ENCODE measurements around the gene LDB3. TPM values are rescaled to one million over a fixed set of nuclear protein-coding genes. Genes with fewer than 3 reads are reported as not detected.
A peak's percentile ranks its signal among the peaks of the same experiment; 100 is the strongest.

LDB3 gene, protein sequence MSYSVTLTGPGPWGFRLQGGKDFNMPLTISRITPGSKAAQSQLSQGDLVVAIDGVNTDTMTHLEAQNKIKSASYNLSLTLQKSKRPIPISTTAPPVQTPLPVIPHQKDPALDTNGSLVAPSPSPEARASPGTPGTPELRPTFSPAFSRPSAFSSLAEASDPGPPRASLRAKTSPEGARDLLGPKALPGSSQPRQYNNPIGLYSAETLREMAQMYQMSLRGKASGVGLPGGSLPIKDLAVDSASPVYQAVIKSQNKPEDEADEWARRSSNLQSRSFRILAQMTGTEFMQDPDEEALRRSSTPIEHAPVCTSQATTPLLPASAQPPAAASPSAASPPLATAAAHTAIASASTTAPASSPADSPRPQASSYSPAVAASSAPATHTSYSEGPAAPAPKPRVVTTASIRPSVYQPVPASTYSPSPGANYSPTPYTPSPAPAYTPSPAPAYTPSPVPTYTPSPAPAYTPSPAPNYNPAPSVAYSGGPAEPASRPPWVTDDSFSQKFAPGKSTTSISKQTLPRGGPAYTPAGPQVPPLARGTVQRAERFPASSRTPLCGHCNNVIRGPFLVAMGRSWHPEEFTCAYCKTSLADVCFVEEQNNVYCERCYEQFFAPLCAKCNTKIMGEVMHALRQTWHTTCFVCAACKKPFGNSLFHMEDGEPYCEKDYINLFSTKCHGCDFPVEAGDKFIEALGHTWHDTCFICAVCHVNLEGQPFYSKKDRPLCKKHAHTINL
- total RNA-seq = under 1 TPM; 0.10 to 0.38 TPM

GRCh38 chr10:86668297-86669165 is at the start of gene LDB3:
Gene LDB3, plus strand, starts transcription at chr10:86668511. Its CDS starts 181 bp downstream, at chr10:86668692.
- H3K27me3 Mint-ChIP-seq (ENCODE audit: low read depth) = no peaks in the 10 kb centered on the region
- H3K27ac Mint-ChIP-seq = no peak within 1 kb of the TSS
- no peaks in the 10 kb centered on the region for H3K36me3 Mint-ChIP-seq (ENCODE audit: low read depth)
- CTCF ChIA-PET = interaction anchor here (0.6 kb wide), 1 partner anchor 271 kb away, joined by 3 read pairs; no protein-coding TSS in a partner anchor
- DNase-seq = no peak
- no peaks in the 10 kb centered on the region for H3K4me1 Mint-ChIP-seq (ENCODE audit: low read depth)
- intact Hi-C loops (cut with micrococcal nuclease) = no loop called here
- no peaks in the 10 kb centered on the region for H3K9me3 Mint-ChIP-seq
- H3K4me3 Mint-ChIP-seq = no peak within 1 kb of the TSS

GRCh38 chr10:86628311-86628710 is 40.0 kb upstream of the LDB3 start:
- CTCF ChIA-PET = no interaction called here
- Mint-ChIP-seq H3K4me3 (no peak overlapping the region), H3K27me3 (ENCODE audit: low read depth) (peaks cover 21% of the 10 kb centered on the region), H3K27ac (no peak overlapping the region), H3K9me3 (no peaks in the 10 kb centered on the region), H3K4me1 (ENCODE audit: low read depth) (peaks cover 2% of the 10 kb centered on the region), H3K36me3 (ENCODE audit: low read depth) (no peaks in the 10 kb centered on the region)
- DNase-seq = no peak
- intact Hi-C loops (cut with micrococcal nuclease) = no loop called here

DNA sequence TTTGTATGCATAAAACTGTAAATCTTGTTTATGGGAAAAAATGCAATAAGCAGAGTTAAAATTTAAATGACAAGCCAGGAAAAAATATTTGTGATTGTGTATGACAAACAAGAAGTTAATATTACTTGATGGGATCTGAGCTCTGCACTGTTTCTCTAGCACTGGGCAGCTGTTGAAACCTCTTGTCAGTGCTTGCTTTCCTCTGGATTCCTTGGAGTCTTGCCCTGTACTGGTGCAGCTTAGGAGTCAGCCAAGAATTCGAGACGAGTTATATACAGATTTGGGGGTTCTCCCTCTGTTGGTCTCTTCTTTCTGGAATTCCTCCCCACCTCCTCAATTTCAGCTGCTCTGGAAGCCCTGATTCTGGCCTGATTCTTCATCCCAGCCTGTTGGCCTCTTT is 38.2 kb upstream of the LDB3 start:
- Mint-ChIP-seq H3K4me3 (no peak overlapping the region), H3K9me3 (no peaks in the 10 kb centered on the region), H3K27me3 (ENCODE audit: low read depth) (peaks cover 30% of the 10 kb centered on the region), H3K4me1 (ENCODE audit: low read depth) (peaks cover 2% of the 10 kb centered on the region), H3K36me3 (ENCODE audit: low read depth) (no peaks in the 10 kb centered on the region), H3K27ac (no peak overlapping the region)
- CTCF ChIA-PET = interaction anchor here (1.2 kb wide), 1 partner anchor 11 kb away, joined by 3 read pairs; no protein-coding TSS in a partner anchor
- no peak for DNase-seq
- intact Hi-C loops (cut with micrococcal nuclease) = no loop called here

- CTCF ChIA-PET = interaction anchor here (0.6 kb wide), 2 partner anchors 188 to 213 kb away, joined by 3 to 5 read pairs; no protein-coding TSS in a partner anchor
- intact Hi-C loops (cut with micrococcal nuclease) = no loop called here
Measured at GRCh38 chr10:86632009-86632800, 36.1 kb upstream of the LDB3 start.

DNA sequence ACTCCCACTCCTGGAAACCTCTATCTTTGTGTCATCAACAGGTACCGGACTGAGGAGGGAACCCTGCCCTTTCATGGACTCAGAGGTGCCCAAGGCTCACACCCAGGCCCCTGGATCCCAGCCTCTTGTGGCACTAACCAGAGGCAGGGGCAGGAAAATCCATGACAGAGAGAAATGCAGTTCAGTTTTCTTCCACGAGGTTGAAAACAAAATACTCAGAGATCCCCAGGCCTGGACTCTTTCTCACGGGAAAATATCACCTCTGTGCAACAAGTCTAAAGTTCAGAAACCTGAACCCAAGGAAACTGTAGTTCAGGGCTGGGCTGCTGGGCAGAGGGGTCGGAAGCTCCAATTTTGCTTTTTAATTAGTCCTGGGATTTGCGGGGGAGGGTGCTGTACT is 35.4 kb upstream of the LDB3 start:
- CTCF ChIA-PET = interaction anchor here (0.6 kb wide), 1 partner anchor 213 kb away, joined by 5 read pairs; no protein-coding TSS in a partner anchor
- Mint-ChIP-seq H3K36me3 (ENCODE audit: low read depth) (no peaks in the 10 kb centered on the region), H3K27ac (no peak overlapping the region), H3K9me3 (no peaks in the 10 kb centered on the region), H3K4me1 (ENCODE audit: low read depth) (peaks cover 2% of the 10 kb centered on the region), H3K4me3 (no peak overlapping the region), H3K27me3 (ENCODE audit: low read depth) (peaks cover 34% of the 10 kb centered on the region)
- intact Hi-C loops (cut with micrococcal nuclease) = no loop called here
- DNase-seq = no peak

More at GRCh38 chr10:86632009-86632800, 36.1 kb upstream of the LDB3 start:
- no peak overlapping the region for H3K27ac Mint-ChIP-seq
- no peak for DNase-seq
- no peak overlapping the region for H3K4me3 Mint-ChIP-seq
- H3K27me3 Mint-ChIP-seq (ENCODE audit: low read depth) = peaks cover 34% of the 10 kb centered on the region
- H3K9me3 Mint-ChIP-seq = no peaks in the 10 kb centered on the region
- H3K36me3 Mint-ChIP-seq (ENCODE audit: low read depth) = no peaks in the 10 kb centered on the region
- H3K4me1 Mint-ChIP-seq (ENCODE audit: low read depth) = peaks cover 2% of the 10 kb centered on the region

- Mint-ChIP-seq H3K27me3 (ENCODE audit: low read depth) (peaks cover 38% of the 10 kb centered on the region), H3K36me3 (ENCODE audit: low read depth) (no peaks in the 10 kb centered on the region), H3K4me1 (ENCODE audit: low read depth) (peaks cover 2% of the 10 kb centered on the region), H3K27ac (no peak overlapping the region), H3K9me3 (no peaks in the 10 kb centered on the region), H3K4me3 (no peak overlapping the region)
- CTCF ChIA-PET = no interaction called here
- no peak for DNase-seq
- intact Hi-C loops (cut with micrococcal nuclease) = no loop called here
Measured at GRCh38 chr10:86635402-86635801, 32.9 kb upstream of the LDB3 start.

- no peak for DNase-seq
- intact Hi-C loops (cut with micrococcal nuclease) = no loop called here
- H3K4me3 Mint-ChIP-seq = no peak overlapping the region
- H3K27ac Mint-ChIP-seq = no peak overlapping the region
- CTCF ChIA-PET = interaction anchor here (0.6 to 1.0 kb wide), 2 partner anchors 9 to 263 kb away, joined by 3 read pairs; no protein-coding TSS in a partner anchor
- H3K27me3 Mint-ChIP-seq (ENCODE audit: low read depth) = peaks cover 33% of the 10 kb centered on the region
- H3K4me1 Mint-ChIP-seq (ENCODE audit: low read depth) = peaks cover 2% of the 10 kb centered on the region
- H3K9me3 Mint-ChIP-seq = no peaks in the 10 kb centered on the region
- no peaks in the 10 kb centered on the region for H3K36me3 Mint-ChIP-seq (ENCODE audit: low read depth)
Measured at GRCh38 chr10:86636311-86636710, 32.0 kb upstream of the LDB3 start.

GRCh38 chr10:86642021-86642420 is 26.3 kb upstream of the LDB3 start:
- Mint-ChIP-seq H3K4me3 (no peak overlapping the region), H3K4me1 (ENCODE audit: low read depth) (peaks cover 8% of the 10 kb centered on the region), H3K27me3 (ENCODE audit: low read depth) (peaks cover 10% of the 10 kb centered on the region), H3K9me3 (peaks cover 2% of the 10 kb centered on the region), H3K36me3 (ENCODE audit: low read depth) (no peaks in the 10 kb centered on the region), H3K27ac (no peak overlapping the region)
- CTCF ChIA-PET = interaction anchor here (1.0 kb wide), 1 partner anchor 16 kb away, joined by 3 read pairs; no protein-coding TSS in a partner anchor
- no peak for DNase-seq
- intact Hi-C loops (cut with micrococcal nuclease) = no loop called here

- intact Hi-C loops (cut with micrococcal nuclease) = no loop called here
- Mint-ChIP-seq H3K4me3 (no peak overlapping the region), H3K27me3 (ENCODE audit: low read depth) (peaks cover 10% of the 10 kb centered on the region), H3K9me3 (peaks cover 2% of the 10 kb centered on the region), H3K27ac (no peak overlapping the region), H3K4me1 (ENCODE audit: low read depth) (peaks cover 8% of the 10 kb centered on the region), H3K36me3 (ENCODE audit: low read depth) (no peaks in the 10 kb centered on the region)
- CTCF ChIA-PET = interaction anchor here (1.0 to 1.2 kb wide), 3 partner anchors 16 to 57 kb away, joined by 3 to 5 read pairs (median 3); no protein-coding TSS in a partner anchor
- DNase-seq = no peak
Measured at GRCh38 chr10:86642499-86642898, 25.8 kb upstream of the LDB3 start.

GRCh38 chr10:86644152-86644793 is 24.0 kb upstream of the LDB3 start:
- no peak overlapping the region for H3K27ac Mint-ChIP-seq
- H3K36me3 Mint-ChIP-seq (ENCODE audit: low read depth) = no peaks in the 10 kb centered on the region
- intact Hi-C loops (cut with micrococcal nuclease) = loop anchor here (1.0 kb wide), 1 partner anchor 245 kb away; no protein-coding TSS in a partner anchor
- H3K4me1 Mint-ChIP-seq (ENCODE audit: low read depth) = peaks cover 8% of the 10 kb centered on the region
- H3K4me3 Mint-ChIP-seq = no peak overlapping the region
- peak; percentile 32 for DNase-seq
- CTCF ChIA-PET = interaction anchor here (0.5 to 0.8 kb wide), 2 partner anchors 8 to 866 kb away, joined by 3 read pairs; no protein-coding TSS in a partner anchor
- H3K27me3 Mint-ChIP-seq (ENCODE audit: low read depth) = peaks cover 10% of the 10 kb centered on the region
- peaks cover 2% of the 10 kb centered on the region for H3K9me3 Mint-ChIP-seq

All from activated naive CD4-positive, alpha-beta T cell treated with anti-CD3 and anti-CD28 coated beads for 36 hours (primary cell).